Mesenchymal stem cell (in vitro differentiated cells and primary cell): ENCODE measurements around the gene APBA1.

ENCODE experiments used
- DNase-seq: peaks from one replicate; pipeline ENCODE4 v3.0.0-alpha.2; 2013
- H2AFZ ChIP-seq: one replicate; pipeline ENCODE4 v1.6.1; 2013; ENCODE audit warnings: low read depth, mild to moderate bottlenecking, control low read depth, inconsistent platforms, low read length, moderate library complexity
- H2AK5ac ChIP-seq: 2 replicates; pipeline ENCODE4 v1.6.1; 2013; ENCODE audit warnings: low read length, moderate library complexity, mild to moderate bottlenecking, inconsistent platforms; ENCODE audit not compliant: severe bottlenecking
- H2BK120ac ChIP-seq: one replicate; pipeline ENCODE4 v1.6.1; 2013; ENCODE audit warnings: low read depth, mild to moderate bottlenecking, inconsistent platforms, low read length, moderate library complexity
- H2BK12ac ChIP-seq, 2 experiments: one replicate each; pipeline ENCODE4 v1.6.1; 2013; ENCODE audit warnings: inconsistent platforms in 2 of 2, low read length in 2 of 2, mild to moderate bottlenecking in 2 of 2, moderate library complexity in 2 of 2, control low read depth in 1 of 2
- H2BK15ac ChIP-seq: one replicate; pipeline ENCODE4 v1.6.1; 2013; ENCODE audit warnings: mild to moderate bottlenecking, low read depth, inconsistent platforms; ENCODE audit not compliant: poor library complexity, severe bottlenecking
- H2BK5ac ChIP-seq: 2 replicates; pipeline ENCODE4 v1.6.1; 2013; ENCODE audit warnings: low read depth, mild to moderate bottlenecking, low read length, control low read depth, inconsistent platforms; ENCODE audit not compliant: poor library complexity, severe bottlenecking
- H3K14ac ChIP-seq, 2 experiments: one replicate each; pipeline ENCODE4 v1.6.1; 2013; ENCODE audit warnings: inconsistent platforms in 2 of 2, low read length in 2 of 2, control low read depth in 1 of 2, mild to moderate bottlenecking in 1 of 2, moderate library complexity in 1 of 2
- H3K18ac ChIP-seq, 2 experiments: one replicate each; pipeline ENCODE4 v1.6.1; 2013; ENCODE audit warnings: inconsistent platforms in 2 of 2, low read length in 2 of 2, control low read depth in 1 of 2, low read depth in 1 of 2, mild to moderate bottlenecking in 1 of 2
- H3K23ac ChIP-seq, 2 experiments: one replicate each; pipeline ENCODE4 v1.6.1; 2013; ENCODE audit warnings: inconsistent platforms in 2 of 2, low read length in 2 of 2, mild to moderate bottlenecking in 2 of 2, moderate library complexity in 2 of 2, control low read depth in 1 of 2
- H3K27ac ChIP-seq: 2 replicates; pipeline ENCODE4 v1.5.1; 2013; ENCODE audit warnings: mild to moderate bottlenecking, moderate library complexity, low read length, control low read depth, inconsistent platforms; ENCODE audit not compliant: poor library complexity, severe bottlenecking
- H3K27me3 ChIP-seq, 2 experiments: 2 replicates each; pipeline versions ENCODE4 v1.6.1 to v1.7.0; 2013; ENCODE audit warnings: low read length in 2 of 2, mild to moderate bottlenecking in 2 of 2, moderate library complexity in 2 of 2, control low read depth in 1 of 2, inconsistent platforms in 1 of 2; ENCODE audit not compliant: control insufficient read depth in 1 of 2, insufficient read depth in 1 of 2
- H3K36me3 ChIP-seq, 2 experiments: 2 replicates each; pipeline versions ENCODE4 v1.6.1 to v1.7.0; 2013; ENCODE audit warnings: low read length in 2 of 2, control low read depth in 1 of 2, inconsistent platforms in 1 of 2, low read depth in 1 of 2, mild to moderate bottlenecking in 1 of 2; ENCODE audit not compliant: insufficient read depth in 2 of 2, control insufficient read depth in 1 of 2
- H3K4ac ChIP-seq, 2 experiments: one replicate each; pipeline ENCODE4 v1.6.1; 2013; ENCODE audit warnings: inconsistent platforms in 2 of 2, low read length in 2 of 2, mild to moderate bottlenecking in 2 of 2, moderate library complexity in 2 of 2, control low read depth in 1 of 2, low read depth in 1 of 2
- H3K4me1 ChIP-seq: 2 replicates; pipeline ENCODE4 v1.6.1; 2013; ENCODE audit warnings: low read depth, low read length, control low read depth; ENCODE audit not compliant: control insufficient read depth, insufficient read depth
- H3K4me2 ChIP-seq: 2 replicates; pipeline ENCODE4 v1.6.1; 2013; ENCODE audit warnings: low read length, mild to moderate bottlenecking, inconsistent platforms; ENCODE audit not compliant: poor library complexity, severe bottlenecking
- H3K4me3 ChIP-seq, 2 experiments: 2 replicates each; pipeline versions ENCODE4 v1.5.1 to v1.7.0; 2013; ENCODE audit warnings: low read length in 2 of 2, mild to moderate bottlenecking in 2 of 2, control low read depth in 1 of 2, low read depth in 1 of 2; ENCODE audit not compliant: insufficient read depth in 1 of 2
- H3K79me1 ChIP-seq: replicated peaks from 2 replicates; pipeline ENCODE4 v1.6.1; 2013; ENCODE audit warnings: mild to moderate bottlenecking, control low read depth, low read length, inconsistent platforms; ENCODE audit not compliant: poor library complexity, severe bottlenecking
- H3K9ac ChIP-seq: 2 replicates; pipeline ENCODE4 v1.7.0; 2013; ENCODE audit warnings: mild to moderate bottlenecking, low read length, moderate library complexity
- H3K9me3 ChIP-seq: 2 replicates; pipeline ENCODE4 v1.7.0; 2013; ENCODE audit warnings: mild to moderate bottlenecking, low read length; ENCODE audit not compliant: control insufficient read depth
- H4K8ac ChIP-seq: one replicate; pipeline ENCODE4 v1.6.1; 2013; ENCODE audit warnings: inconsistent platforms, mild to moderate bottlenecking, low read length, moderate library complexity
- H4K91ac ChIP-seq: one replicate; pipeline ENCODE4 v1.6.1; 2013; ENCODE audit warnings: mild to moderate bottlenecking, low read length, inconsistent platforms
- WGBS: methylation state at CpG from one replicate; pipeline ENCODE4 v1.1.7; 2013; ENCODE audit warnings: mixed read lengths; 5-methylcytosine and 5-hydroxymethylcytosine counted together

The APBA1 gene

GRCh38 chr9:69532396-69532795, 139.8 kb downstream of the APBA1 start:
- WGBS, result 59% methylated on average over 4 of the region's 4 CpGs
- H3K23ac ChIP-seq, result peak overlapping the region in 1 of 2 experiments; percentile 50
- no peak overlapping the region for H2AFZ ChIP-seq
- no peaks in the 10 kb centered on the region for H3K27me3 ChIP-seq
- peaks cover 4% of the 10 kb centered on the region for H3K4me1 ChIP-seq
- H4K91ac ChIP-seq, result no peak overlapping the region
- no peak overlapping the region for H3K14ac ChIP-seq
- no peak overlapping the region for H3K18ac ChIP-seq
- H3K27ac ChIP-seq, result no peak overlapping the region
- H2BK120ac ChIP-seq, result no peak overlapping the region
- DNase-seq, result no peak
- no peak overlapping the region for H3K4me2 ChIP-seq
- H3K36me3 ChIP-seq, result no peaks in the 10 kb centered on the region
- H2AK5ac ChIP-seq, result no peak overlapping the region
- no peaks in the 10 kb centered on the region for H3K79me1 ChIP-seq
- no peak overlapping the region for H2BK5ac ChIP-seq
- no peak overlapping the region for H4K8ac ChIP-seq
- no peak overlapping the region for H3K4me3 ChIP-seq
- no peak overlapping the region for H3K4ac ChIP-seq
- no peak overlapping the region for H2BK15ac ChIP-seq
- no peaks in the 10 kb centered on the region for H3K9me3 ChIP-seq
- H3K9ac ChIP-seq, result no peak overlapping the region
- H2BK12ac ChIP-seq, result no peak overlapping the region

- Histone ChIP-seq H2AK5ac (no peak overlapping the region), H2BK120ac (no peak overlapping the region), H4K91ac (no peak overlapping the region), H3K18ac (no peak overlapping the region), H4K8ac (no peak overlapping the region), H3K4me2 (no peak overlapping the region), H3K4ac (no peak overlapping the region), H3K23ac (no peak overlapping the region), H3K36me3 (no peaks in the 10 kb centered on the region), H3K27ac (no peak overlapping the region), H3K27me3 (no peaks in the 10 kb centered on the region), H3K9ac (no peak overlapping the region), H3K79me1 (peaks cover 4% of the 10 kb centered on the region), H3K4me3 (no peak overlapping the region), H3K9me3 (no peaks in the 10 kb centered on the region), H2AFZ (no peak overlapping the region), H3K14ac (no peak overlapping the region), H2BK15ac (no peak overlapping the region), H2BK5ac (no peak overlapping the region), H3K4me1 (peaks cover 2% of the 10 kb centered on the region), H2BK12ac (no peak overlapping the region)
- no peak for DNase-seq
- WGBS, result no CpG with 5 or more reads among the region's 1 CpG
Observed at GRCh38 chr9:69527454-69527853, 144.7 kb downstream of the APBA1 start.

GRCh38 chr9:69526699-69527098, 145.5 kb downstream of the APBA1 start:
- H3K9me3 ChIP-seq, result no peaks in the 10 kb centered on the region
- H2BK120ac ChIP-seq, result no peak overlapping the region
- no peak overlapping the region for H3K18ac ChIP-seq
- no peak overlapping the region for H3K14ac ChIP-seq
- H3K4me1 ChIP-seq, result no peaks in the 10 kb centered on the region
- DNase-seq, result no peak
- H3K4me2 ChIP-seq, result no peak overlapping the region
- no peak overlapping the region for H3K23ac ChIP-seq
- no peak overlapping the region for H3K9ac ChIP-seq
- H4K8ac ChIP-seq, result no peak overlapping the region
- no peak overlapping the region for H2BK5ac ChIP-seq
- no peak overlapping the region for H2AFZ ChIP-seq
- no peaks in the 10 kb centered on the region for H3K36me3 ChIP-seq
- H3K4ac ChIP-seq, result no peak overlapping the region
- no peak overlapping the region for H3K27ac ChIP-seq
- no peak overlapping the region for H2AK5ac ChIP-seq
- H2BK15ac ChIP-seq, result no peak overlapping the region
- H4K91ac ChIP-seq, result no peak overlapping the region
- H3K27me3 ChIP-seq, result no peaks in the 10 kb centered on the region
- WGBS, result 90% methylated on average over 2 of the region's 2 CpGs
- H2BK12ac ChIP-seq, result no peak overlapping the region
- peaks cover 4% of the 10 kb centered on the region for H3K79me1 ChIP-seq
- H3K4me3 ChIP-seq, result no peak overlapping the region

- WGBS, result 97% methylated on average over 3 of the region's 5 CpGs
- Histone ChIP-seq H3K36me3 (peaks cover 7 to 15% of the 10 kb centered on the region in 2 experiments), H3K9me3 (no peaks in the 10 kb centered on the region), H3K18ac (no peak overlapping the region), H3K27ac (no peak overlapping the region), H4K8ac (no peak overlapping the region), H3K4me3 (no peak overlapping the region), H4K91ac (no peak overlapping the region), H2BK120ac (no peak overlapping the region), H2BK5ac (no peak overlapping the region), H3K23ac (no peak overlapping the region), H3K4me2 (no peak overlapping the region), H2BK15ac (no peak overlapping the region), H2AK5ac (no peak overlapping the region), H3K14ac (no peak overlapping the region), H3K4ac (no peak overlapping the region), H3K27me3 (no peaks in the 10 kb centered on the region), H2BK12ac (no peak overlapping the region), H3K4me1 (no peaks in the 10 kb centered on the region), H3K79me1 (peaks cover 3% of the 10 kb centered on the region), H3K9ac (no peak overlapping the region), H2AFZ (no peak overlapping the region)
- no peak for DNase-seq
Observed at GRCh38 chr9:69519470-69520240, 152.5 kb downstream of the APBA1 start.
